Measurements from ENCODE around the gene RAD51B. TPM values are rescaled to one million over a fixed set of nuclear protein-coding genes. Genes with fewer than 3 reads are reported as not detected.

The RAD51B gene
- total and polyA plus RNA-seq, 9 of the 15 experiments (the other 6 are each of a cell fraction or from before 2014, with no cell fraction given): 8.5 to 17.3 (median 11.3) TPM

DNA sequence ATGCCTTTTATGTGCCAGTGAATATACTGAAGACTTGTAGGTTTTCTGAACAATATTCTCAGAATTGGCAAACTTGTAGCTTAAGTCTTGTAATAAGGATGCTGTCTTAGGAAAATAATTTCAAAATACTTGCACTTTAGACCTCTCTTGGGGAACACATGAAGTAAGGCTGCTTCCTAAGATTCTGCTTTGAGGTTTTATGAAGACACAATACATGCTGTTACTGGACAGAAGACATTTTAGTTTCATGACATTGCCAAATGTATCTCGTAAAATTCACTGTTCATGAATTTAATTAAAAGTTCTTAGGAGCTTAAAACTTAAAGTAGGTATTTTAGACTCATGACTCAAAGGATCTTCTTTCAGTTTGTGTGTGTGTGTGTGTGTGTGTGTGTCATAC is 80.7 kb downstream of the RAD51B start:
- in situ Hi-C loops (cut with MboI) (no loop called here), intact Hi-C loops (cut with micrococcal nuclease) (no loop called here)
- TF ChIP-seq E2F1 (CRISPR knock-in tag; IDR thresholded peaks at IDR 0.05) (no peak), E2F6 (IDR thresholded peaks at IDR 0.05; ENCODE audit: borderline replicate concordance in 1 of 2, extremely low read depth in 1 of 2, insufficient read depth in 1 of 2, insufficient read length in 1 of 2, low read depth in 1 of 2, low read length in 1 of 2, poor library complexity in 1 of 2, severe bottlenecking in 1 of 2) (no peak), GABPB1 (CRISPR knock-in tag; IDR thresholded peaks at IDR 0.05) (no peak), ZNF584 (CRISPR knock-in tag; IDR thresholded peaks at IDR 0.05; ENCODE audit: low read depth) (no peak), ZNF24 (IDR thresholded peaks at IDR 0.05) (no peak)
- TF ChIP-seq, protein P1, sequence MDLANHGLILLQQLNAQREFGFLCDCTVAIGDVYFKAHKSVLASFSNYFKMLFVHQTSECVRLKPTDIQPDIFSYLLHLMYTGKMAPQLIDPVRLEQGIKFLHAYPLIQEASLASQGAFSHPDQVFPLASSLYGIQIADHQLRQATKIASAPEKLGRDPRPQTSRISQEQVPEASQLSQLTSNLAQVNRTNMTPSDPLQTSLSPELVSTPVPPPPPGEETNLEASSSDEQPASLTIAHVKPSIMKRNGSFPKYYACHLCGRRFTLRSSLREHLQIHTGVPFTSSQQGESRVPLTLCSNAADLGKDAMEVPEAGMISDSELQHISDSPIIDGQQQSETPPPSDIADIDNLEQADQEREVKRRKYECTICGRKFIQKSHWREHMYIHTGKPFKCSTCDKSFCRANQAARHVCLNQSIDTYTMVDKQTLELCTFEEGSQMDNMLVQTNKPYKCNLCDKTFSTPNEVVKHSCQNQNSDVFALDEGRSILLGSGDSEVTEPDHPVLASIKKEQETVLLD (IDR thresholded peaks at IDR 0.05): no peak
- TF ChIP-seq, protein P2, sequence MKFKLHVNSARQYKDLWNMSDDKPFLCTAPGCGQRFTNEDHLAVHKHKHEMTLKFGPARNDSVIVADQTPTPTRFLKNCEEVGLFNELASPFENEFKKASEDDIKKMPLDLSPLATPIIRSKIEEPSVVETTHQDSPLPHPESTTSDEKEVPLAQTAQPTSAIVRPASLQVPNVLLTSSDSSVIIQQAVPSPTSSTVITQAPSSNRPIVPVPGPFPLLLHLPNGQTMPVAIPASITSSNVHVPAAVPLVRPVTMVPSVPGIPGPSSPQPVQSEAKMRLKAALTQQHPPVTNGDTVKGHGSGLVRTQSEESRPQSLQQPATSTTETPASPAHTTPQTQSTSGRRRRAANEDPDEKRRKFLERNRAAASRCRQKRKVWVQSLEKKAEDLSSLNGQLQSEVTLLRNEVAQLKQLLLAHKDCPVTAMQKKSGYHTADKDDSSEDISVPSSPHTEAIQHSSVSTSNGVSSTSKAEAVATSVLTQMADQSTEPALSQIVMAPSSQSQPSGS (CRISPR knock-in tag; IDR thresholded peaks at IDR 0.05): no peak
- TF ChIP-seq, protein P3, sequence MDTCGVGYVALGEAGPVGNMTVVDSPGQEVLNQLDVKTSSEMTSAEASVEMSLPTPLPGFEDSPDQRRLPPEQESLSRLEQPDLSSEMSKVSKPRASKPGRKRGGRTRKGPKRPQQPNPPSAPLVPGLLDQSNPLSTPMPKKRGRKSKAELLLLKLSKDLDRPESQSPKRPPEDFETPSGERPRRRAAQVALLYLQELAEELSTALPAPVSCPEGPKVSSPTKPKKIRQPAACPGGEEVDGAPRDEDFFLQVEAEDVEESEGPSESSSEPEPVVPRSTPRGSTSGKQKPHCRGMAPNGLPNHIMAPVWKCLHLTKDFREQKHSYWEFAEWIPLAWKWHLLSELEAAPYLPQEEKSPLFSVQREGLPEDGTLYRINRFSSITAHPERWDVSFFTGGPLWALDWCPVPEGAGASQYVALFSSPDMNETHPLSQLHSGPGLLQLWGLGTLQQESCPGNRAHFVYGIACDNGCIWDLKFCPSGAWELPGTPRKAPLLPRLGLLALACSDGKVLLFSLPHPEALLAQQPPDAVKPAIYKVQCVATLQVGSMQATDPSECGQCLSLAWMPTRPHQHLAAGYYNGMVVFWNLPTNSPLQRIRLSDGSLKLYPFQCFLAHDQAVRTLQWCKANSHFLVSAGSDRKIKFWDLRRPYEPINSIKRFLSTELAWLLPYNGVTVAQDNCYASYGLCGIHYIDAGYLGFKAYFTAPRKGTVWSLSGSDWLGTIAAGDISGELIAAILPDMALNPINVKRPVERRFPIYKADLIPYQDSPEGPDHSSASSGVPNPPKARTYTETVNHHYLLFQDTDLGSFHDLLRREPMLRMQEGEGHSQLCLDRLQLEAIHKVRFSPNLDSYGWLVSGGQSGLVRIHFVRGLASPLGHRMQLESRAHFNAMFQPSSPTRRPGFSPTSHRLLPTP (IDR thresholded peaks at IDR 0.05; ENCODE audit: borderline replicate concordance, extremely low read depth, insufficient read length): no peak
- TF ChIP-seq, protein P4, sequence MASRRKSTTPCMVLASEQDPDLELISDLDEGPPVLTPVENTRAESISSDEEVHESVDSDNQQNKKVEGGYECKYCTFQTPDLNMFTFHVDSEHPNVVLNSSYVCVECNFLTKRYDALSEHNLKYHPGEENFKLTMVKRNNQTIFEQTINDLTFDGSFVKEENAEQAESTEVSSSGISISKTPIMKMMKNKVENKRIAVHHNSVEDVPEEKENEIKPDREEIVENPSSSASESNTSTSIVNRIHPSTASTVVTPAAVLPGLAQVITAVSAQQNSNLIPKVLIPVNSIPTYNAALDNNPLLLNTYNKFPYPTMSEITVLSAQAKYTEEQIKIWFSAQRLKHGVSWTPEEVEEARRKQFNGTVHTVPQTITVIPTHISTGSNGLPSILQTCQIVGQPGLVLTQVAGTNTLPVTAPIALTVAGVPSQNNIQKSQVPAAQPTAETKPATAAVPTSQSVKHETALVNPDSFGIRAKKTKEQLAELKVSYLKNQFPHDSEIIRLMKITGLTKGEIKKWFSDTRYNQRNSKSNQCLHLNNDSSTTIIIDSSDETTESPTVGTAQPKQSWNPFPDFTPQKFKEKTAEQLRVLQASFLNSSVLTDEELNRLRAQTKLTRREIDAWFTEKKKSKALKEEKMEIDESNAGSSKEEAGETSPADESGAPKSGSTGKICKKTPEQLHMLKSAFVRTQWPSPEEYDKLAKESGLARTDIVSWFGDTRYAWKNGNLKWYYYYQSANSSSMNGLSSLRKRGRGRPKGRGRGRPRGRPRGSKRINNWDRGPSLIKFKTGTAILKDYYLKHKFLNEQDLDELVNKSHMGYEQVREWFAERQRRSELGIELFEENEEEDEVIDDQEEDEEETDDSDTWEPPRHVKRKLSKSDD (conservative IDR thresholded peaks at IDR 0.05; ENCODE audit: low read length): no peak
- no peak overlapping the region for H3K4me3 ChIP-seq
- no peak overlapping the region for H3K27ac ChIP-seq (ENCODE audit: extremely low read depth, low read depth, low read length)
- no peak overlapping the region for H3K4me2 ChIP-seq (ENCODE audit: insufficient read depth, low read length)
- no peak for DNase-seq (ENCODE audit: extremely low read depth in 1 of 4, low spot score in 3 of 4)
- H3K27me3 ChIP-seq (ENCODE audit: control insufficient read depth in 2 of 2, insufficient read depth in 2 of 2, low read length in 2 of 2): no peaks in the 10 kb centered on the region
- ChIA-PET POLR2A (no interaction called here), CTCF (ENCODE audit: low intra/inter-chr PET ratio) (no interaction called here)
- no peaks in the 10 kb centered on the region for H4K20me1 ChIP-seq (replicated peaks; ENCODE audit: control insufficient read depth, insufficient read depth, low read length)
- no peaks in the 10 kb centered on the region for H3K36me3 ChIP-seq (ENCODE audit: control insufficient read depth, insufficient read depth, low read length)
- no peak overlapping the region for H2AFZ ChIP-seq (ENCODE audit: low read depth, low read length)
- no TSS peak for BruUV-seq (replicated peaks)
- FAIRE-seq: no peak
- 22% methylated on average over 1 of the region's 1 CpG for WGBS (ENCODE audit: insufficient coverage, low coverage, missing lambda C conversion rate)
- no peak overlapping the region for H3K9ac ChIP-seq (ENCODE audit: insufficient read depth in 1 of 2, low read depth in 2 of 2, low read length in 2 of 2)
- no peaks in the 10 kb centered on the region for H3K9me3 ChIP-seq (replicated peaks; ENCODE audit: control insufficient read depth, insufficient read depth, low read depth, low read length)
- no peaks in the 10 kb centered on the region for H3K79me2 ChIP-seq (ENCODE audit: control insufficient read depth, insufficient read depth, low read length)
- H3K9me1 ChIP-seq (ENCODE audit: control insufficient read depth, insufficient read depth, low read length): no peaks in the 10 kb centered on the region
- no peaks in the 10 kb centered on the region for H3K4me1 ChIP-seq (replicated peaks in 1 of 2; ENCODE audit: control insufficient read depth in 2 of 2, insufficient read depth in 2 of 2, low read length in 2 of 2)
- no peak for ATAC-seq

All from K562 (cell line).